K562 (cell line): ENCODE data around the gene CRB2. TPM values are rescaled to one million over a fixed set of nuclear protein-coding genes. Genes with fewer than 3 reads are reported as not detected.

Experiments
- E2F3 ChIP-seq: fragments of 250-450 bp; sonication (Bioruptor Pico); IDR thresholded peaks from 2 replicates; pipeline ENCODE4 v1.4.0; 2020; ENCODE audit warnings: mild to moderate bottlenecking
- NEUROD1 ChIP-seq: fragments of 150-350 bp; IDR thresholded peaks from 2 replicates; pipeline ENCODE4 v1.6.1; 2014; ENCODE audit warnings: borderline replicate concordance, low read length, low read depth; ENCODE audit not compliant: partially characterized antibody
- PCBP1 ChIP-seq: fragments of 200-400 bp; formaldehyde crosslinking; IDR thresholded peaks from 2 replicates; pipeline ENCODE4 v1.6.1; 2018; ENCODE audit warnings: mild to moderate bottlenecking, low read depth, low read length; ENCODE audit not compliant: poor library complexity, severe bottlenecking
- PTTG1 ChIP-seq: fragments of 450-650 bp; IDR thresholded peaks from 2 replicates; pipeline ENCODE4 v1.6.1; 2016; ENCODE audit warnings: low read depth, mild to moderate bottlenecking, missing genetic modification characterization, missing compliant biosample characterization
- ZNF41 ChIP-seq: fragments of 250-450 bp; sonication (Bioruptor Pico); conservative IDR thresholded peaks from 2 replicates; pipeline ENCODE4 v1.4.0; 2020; ENCODE audit warnings: mild to moderate bottlenecking
- polyA plus RNA-seq, 8 experiments: library from polyadenylated mRNA; depleted of rRNA in 4 of 8; stranded (reverse) in 5 of 8; unstranded in 3 of 8; fragments of >200 nt; fragmentation: Nextera tagmentation in 2 of 8; fragmentation: Illumina TruSeq in 1 of 8; extraction: Ambion mirVana in 2 of 8; extraction: Trizol in 1 of 8; gene quantifications; 2 replicates each; pipeline versions ENCODE4 v1.2.1 to v1.2.3, GENCODE V29; 2011 to 2014; ENCODE audit warnings: inconsistent platforms in 1 of 8, missing spikeins in 1 of 8
- total RNA-seq, 7 experiments: library from RNA; depleted of rRNA in 6 of 7; stranded (reverse); fragments of >200 nt in 6 of 7; fragmentation: Illumina TruSeq in 2 of 7; extraction: Trizol in 2 of 7; gene quantifications; 2 replicates each; pipeline versions ENCODE4 v1.2.1 to v1.2.3, GENCODE V29; 2011 to 2021; ENCODE audit warnings: low replicate concordance in 1 of 7
- TF ChIP-seq, protein P1 (sequence below), 2 experiments: IDR thresholded peaks in 1 of 2; conservative IDR thresholded peaks in 1 of 2; 2 replicates each; pipeline ENCODE4 v1.6.1; 2016; ENCODE audit warnings: low read depth in 2 of 2, mild to moderate bottlenecking in 1 of 2, missing compliant biosample characterization in 1 of 2, missing genetic modification characterization in 1 of 2, moderate library complexity in 1 of 2
- TF ChIP-seq, protein P2 (sequence below): sonication (generic); formaldehyde crosslinking; IDR thresholded peaks from 2 replicates; pipeline ENCODE4 v1.8.0; 2022; ENCODE audit warnings: mild to moderate bottlenecking, low read depth, missing genetic modification reagents

The CRB2 gene
- total and polyA plus RNA-seq, 9 of the 15 experiments (the other 6 are each of a cell fraction or from before 2014, with no cell fraction given) = 0.13 to 1.2 (median 0.25) TPM; not detected in 2

DNA sequence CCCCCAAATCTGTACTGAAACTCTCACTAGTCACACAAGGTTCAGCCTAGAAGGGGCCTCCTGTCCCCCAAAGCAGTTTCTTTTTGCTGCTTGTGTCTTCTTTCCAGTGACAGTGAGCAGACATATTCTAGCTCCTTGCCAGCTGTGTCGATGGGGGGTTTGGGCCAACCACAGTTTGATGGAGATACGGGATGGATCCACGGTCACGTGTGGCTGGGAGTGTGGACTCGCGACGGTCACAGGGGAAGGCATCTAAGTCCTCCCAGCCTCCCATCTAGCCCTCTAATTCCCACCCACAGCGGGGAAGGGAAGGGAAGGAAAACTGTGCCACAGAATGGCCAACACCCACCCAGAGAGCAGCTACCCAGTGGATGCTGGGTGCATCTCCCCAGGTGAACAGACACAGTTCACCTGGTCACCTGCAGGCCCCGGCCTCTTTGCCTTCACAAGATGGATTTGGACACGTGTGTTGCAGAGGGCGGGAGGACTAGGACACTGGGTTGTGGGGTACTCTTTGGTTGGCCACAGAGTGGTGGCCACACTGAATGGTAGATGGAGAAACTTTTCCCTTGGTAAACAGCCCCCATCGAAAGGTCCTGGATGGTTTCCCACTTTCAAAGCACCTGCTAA lies 54.4 kb downstream of the CRB2 start (continued):
- TF ChIP-seq, protein P1, sequence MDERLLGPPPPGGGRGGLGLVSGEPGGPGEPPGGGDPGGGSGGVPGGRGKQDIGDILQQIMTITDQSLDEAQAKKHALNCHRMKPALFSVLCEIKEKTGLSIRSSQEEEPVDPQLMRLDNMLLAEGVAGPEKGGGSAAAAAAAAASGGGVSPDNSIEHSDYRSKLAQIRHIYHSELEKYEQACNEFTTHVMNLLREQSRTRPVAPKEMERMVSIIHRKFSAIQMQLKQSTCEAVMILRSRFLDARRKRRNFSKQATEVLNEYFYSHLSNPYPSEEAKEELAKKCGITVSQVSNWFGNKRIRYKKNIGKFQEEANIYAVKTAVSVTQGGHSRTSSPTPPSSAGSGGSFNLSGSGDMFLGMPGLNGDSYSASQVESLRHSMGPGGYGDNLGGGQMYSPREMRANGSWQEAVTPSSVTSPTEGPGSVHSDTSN (CRISPR knock-in tag; IDR thresholded peaks at IDR 0.05; ENCODE audit: low read depth) = no peak
- TF ChIP-seq, protein P1 (tag; conservative IDR thresholded peaks at IDR 0.05; ENCODE audit: low read depth) = no peak
- TF ChIP-seq PCBP1 (no peak), ZNF41 (CRISPR knock-in tag) (no peak), PTTG1 (tag) (no peak), E2F3 (CRISPR knock-in tag) (no peak), NEUROD1 (no peak)
- TF ChIP-seq, protein P2, sequence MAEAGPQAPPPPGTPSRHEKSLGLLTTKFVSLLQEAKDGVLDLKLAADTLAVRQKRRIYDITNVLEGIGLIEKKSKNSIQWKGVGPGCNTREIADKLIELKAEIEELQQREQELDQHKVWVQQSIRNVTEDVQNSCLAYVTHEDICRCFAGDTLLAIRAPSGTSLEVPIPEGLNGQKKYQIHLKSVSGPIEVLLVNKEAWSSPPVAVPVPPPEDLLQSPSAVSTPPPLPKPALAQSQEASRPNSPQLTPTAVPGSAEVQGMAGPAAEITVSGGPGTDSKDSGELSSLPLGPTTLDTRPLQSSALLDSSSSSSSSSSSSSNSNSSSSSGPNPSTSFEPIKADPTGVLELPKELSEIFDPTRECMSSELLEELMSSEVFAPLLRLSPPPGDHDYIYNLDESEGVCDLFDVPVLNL = no peak
